HEK293 (cell line): ENCODE results near the gene SLC7A4.

ENCODE experiments used
- CTCF ChIA-PET: fragments of 350-600 bp; formaldehyde crosslinking; extraction: SDS; loops from one replicate; lab custom pipeline; 2021; ENCODE audit warnings: antibody characterized with exemption; lab: Yijun Ruan, JAX
- POLR2A ChIA-PET: fragments of 300-600 bp; formaldehyde crosslinking; extraction: SDS; loops from one replicate; lab custom pipeline; 2020; ENCODE audit warnings: antibody characterized with exemption, inconsistent platforms; lab: Yijun Ruan, JAX
- H3K27ac ChIP-seq: fragments of 200-500 bp; sonication (Bioruptor generic); 2 replicates; pipeline ENCODE4 v1.5.1; 2014; ENCODE audit warnings: low read depth, low read length, control low read depth, inconsistent platforms; ENCODE audit errors: extremely low read depth
- H3K36me3 ChIP-seq, 2 experiments: fragments of 200-500 bp in 1 of 2; sonication (Bioruptor generic) in 1 of 2; 1 replicate in 1 of 2; 2 replicates in 1 of 2; pipeline ENCODE4 v1.5.1; 2014 to 2017; ENCODE audit warnings: inconsistent platforms in 2 of 2, low read length in 2 of 2; ENCODE audit not compliant: control insufficient read depth in 2 of 2, insufficient read depth in 1 of 2
- H3K4me1 ChIP-seq: fragments of 200-500 bp; sonication (Bioruptor generic); 2 replicates; pipeline ENCODE4 v1.5.1; 2014; ENCODE audit warnings: mild to moderate bottlenecking, low read length, inconsistent platforms; ENCODE audit not compliant: control insufficient read depth, insufficient read depth
- H3K4me3 ChIP-seq: 2 replicates; pipeline ENCODE4 v1.5.1; 2011; ENCODE audit warnings: low read depth, mild to moderate bottlenecking, control low read depth, low read length, moderate library complexity
- H3K9me3 ChIP-seq: fragments of 200-500 bp; sonication (Bioruptor generic); 2 replicates; pipeline ENCODE4 v1.5.1; 2014; ENCODE audit warnings: low read depth, low read length, inconsistent platforms; ENCODE audit not compliant: control insufficient read depth, insufficient read depth
- EGR2 ChIP-seq: fragments of 450-650 bp; formaldehyde crosslinking; IDR thresholded peaks from 2 replicates; pipeline ENCODE4 v1.5.1; 2016; ENCODE audit warnings: low read depth, missing biosample characterization, missing genetic modification characterization
- GLIS1 ChIP-seq: fragments of 450-650 bp; formaldehyde crosslinking; IDR thresholded peaks from 2 replicates; pipeline ENCODE4 v1.5.1; 2016; ENCODE audit warnings: missing biosample characterization, missing genetic modification characterization
- KLF1 ChIP-seq: fragments of 450-650 bp; formaldehyde crosslinking; IDR thresholded peaks from 2 replicates; pipeline ENCODE4 v1.5.1; 2016; ENCODE audit warnings: missing biosample characterization, missing genetic modification characterization
- SCRT2 ChIP-seq: fragments of 450-650 bp; formaldehyde crosslinking; IDR thresholded peaks from 2 replicates; pipeline ENCODE4 v1.5.1; 2016; ENCODE audit warnings: missing biosample characterization, missing genetic modification characterization
- TCF7L2 ChIP-seq: IDR thresholded peaks from 2 replicates; pipeline ENCODE4 v1.6.1; 2011; ENCODE audit warnings: low read depth, mild to moderate bottlenecking, inconsistent platforms, low read length, moderate library complexity, borderline replicate concordance
- ZBTB7A ChIP-seq: fragments of 450-650 bp; formaldehyde crosslinking; IDR thresholded peaks from 2 replicates; pipeline ENCODE4 v1.5.1; 2016; ENCODE audit warnings: low read depth, missing biosample characterization, missing genetic modification characterization
- ZFHX2 ChIP-seq: fragments of 450-650 bp; formaldehyde crosslinking; conservative IDR thresholded peaks from 2 replicates; pipeline ENCODE4 v1.5.1; 2016; ENCODE audit warnings: missing biosample characterization, missing genetic modification characterization
- ZNF114 ChIP-seq: fragments of 450-650 bp; formaldehyde crosslinking; IDR thresholded peaks from 2 replicates; pipeline ENCODE4 v1.5.0; 2017; ENCODE audit warnings: missing biosample characterization, missing genetic modification characterization
- ZNF155 ChIP-seq: fragments of 450-650 bp; formaldehyde crosslinking; IDR thresholded peaks from 2 replicates; pipeline ENCODE4 v1.5.1; 2016; ENCODE audit warnings: missing biosample characterization, missing genetic modification characterization
- ZNF248 ChIP-seq: fragments of 450-650 bp; formaldehyde crosslinking; IDR thresholded peaks from 2 replicates; pipeline ENCODE4 v1.5.1; 2017; ENCODE audit warnings: missing biosample characterization, missing genetic modification characterization
- ZNF26 ChIP-seq: fragments of 450-650 bp; formaldehyde crosslinking; IDR thresholded peaks from 2 replicates; pipeline ENCODE4 v1.5.1; 2016; ENCODE audit warnings: missing biosample characterization, missing genetic modification characterization
- ZNF366 ChIP-seq: fragments of 450-650 bp; formaldehyde crosslinking; conservative IDR thresholded peaks from 2 replicates; pipeline ENCODE4 v1.5.1; 2016; ENCODE audit warnings: missing biosample characterization, missing genetic modification characterization
- ZNF416 ChIP-seq: fragments of 450-650 bp; formaldehyde crosslinking; IDR thresholded peaks from 2 replicates; pipeline ENCODE4 v1.5.1; 2016; ENCODE audit warnings: missing biosample characterization, missing genetic modification characterization
- ZNF560 ChIP-seq: fragments of 450-650 bp; formaldehyde crosslinking; IDR thresholded peaks from 2 replicates; pipeline ENCODE4 v1.5.1; 2017; ENCODE audit warnings: missing biosample characterization, missing genetic modification characterization, borderline replicate concordance
- ZNF561 ChIP-seq: fragments of 450-650 bp; IDR thresholded peaks from 2 replicates; pipeline ENCODE4 v1.5.1; 2018; ENCODE audit warnings: missing biosample characterization, missing genetic modification characterization, borderline replicate concordance
- ZNF596 ChIP-seq: fragments of 450-650 bp; IDR thresholded peaks from 2 replicates; pipeline ENCODE4 v1.5.0; 2018; ENCODE audit warnings: missing biosample characterization, mild to moderate bottlenecking, missing genetic modification characterization, moderate library complexity
- ZNF623 ChIP-seq: fragments of 450-650 bp; formaldehyde crosslinking; IDR thresholded peaks from 2 replicates; pipeline ENCODE4 v1.5.1; 2016; ENCODE audit warnings: missing biosample characterization, missing genetic modification characterization
- ZNF639 ChIP-seq: fragments of 450-650 bp; formaldehyde crosslinking; IDR thresholded peaks from 2 replicates; pipeline ENCODE4 v1.5.1; 2016; ENCODE audit warnings: missing biosample characterization, missing genetic modification characterization
- ZNF776 ChIP-seq: fragments of 450-650 bp; formaldehyde crosslinking; IDR thresholded peaks from 2 replicates; pipeline ENCODE4 v1.5.0; 2017; ENCODE audit warnings: missing biosample characterization, missing genetic modification characterization, borderline replicate concordance
- ZSCAN16 ChIP-seq: fragments of 450-650 bp; formaldehyde crosslinking; IDR thresholded peaks from 2 replicates; pipeline ENCODE4 v1.5.1; 2016; ENCODE audit warnings: missing biosample characterization, missing genetic modification characterization

SLC7A4 gene

GRCh38 chr22:21028277-21029251, 3.8 kb downstream of the SLC7A4 start (continued):
- TF ChIP-seq ZNF639, result no peak
- no peak for TF ChIP-seq ZSCAN16 (tag by site-specific recombination)
- no peak for TF ChIP-seq ZNF114 (tag by site-specific recombination)
- no peak for TF ChIP-seq TCF7L2
- no peak for TF ChIP-seq ZNF776 (tag by site-specific recombination)
- TF ChIP-seq, all 188 proteins: peak for 0

GRCh38 chr22:21026783-21027692, 5.3 kb downstream of the SLC7A4 start:
- Histone ChIP-seq H3K9me3 (no peaks in the 10 kb centered on the region), H3K36me3 (no peaks in the 10 kb centered on the region), H3K4me1 (no peaks in the 10 kb centered on the region), H3K4me3 (no peak overlapping the region), H3K27ac (no peak overlapping the region)
- ChIA-PET CTCF (interaction anchor here (0.6 to 1.7 kb wide), 4 partner anchors 76 to 148 kb away, joined by 3 to 4 read pairs (median 4); no protein-coding TSS in a partner anchor), POLR2A (interaction anchor here (1.1 kb wide), 1 partner anchor 45 kb away, joined by 3 read pairs; the partner anchor contains the start of gene LZTR1)
- TF ChIP-seq ZNF416 (tag by site-specific recombination), result no peak
- peak; percentile 66 for TF ChIP-seq GLIS1 (tag by site-specific recombination)
- no peak for TF ChIP-seq ZNF366 (tag by site-specific recombination)
- peak; percentile 86 for TF ChIP-seq EGR2
- TF ChIP-seq ZBTB7A (tag by site-specific recombination), result no peak
- no peak for TF ChIP-seq ZNF623 (tag by site-specific recombination)
- no peak for TF ChIP-seq ZNF114 (tag by site-specific recombination)
- TF ChIP-seq SCRT2 (tag by site-specific recombination), result no peak
- no peak for TF ChIP-seq ZNF561 (tag by site-specific recombination)
- peak; percentile 88 for TF ChIP-seq KLF1
- TF ChIP-seq ZNF596 (tag by site-specific recombination), result no peak
- TF ChIP-seq ZNF248 (tag by site-specific recombination), result no peak
- no peak for TF ChIP-seq ZNF155
- TF ChIP-seq ZNF560 (tag by site-specific recombination), result no peak
- TF ChIP-seq ZFHX2 (tag by site-specific recombination), result peak; percentile 85
- no peak for TF ChIP-seq ZNF26 (tag by site-specific recombination)
